Sigmoid colon (tissue), 4 donors: ENCODE results near the gene BIN1.

Source experiments
- EP300 ChIP-seq, 4 donors: sonication (generic); formaldehyde crosslinking; IDR thresholded peaks; one replicate each; pipeline ENCODE4 v1.6.1; 2017; ENCODE audit warnings: antibody characterized with exemption in 4 of 4
- POLR2A ChIP-seq, 2 donors: fragments of 450-650 bp; IDR thresholded peaks; one replicate each; pipeline ENCODE4 v1.6.1; 2016; ENCODE audit warnings: antibody characterized with exemption in 2 of 2, mild to moderate bottlenecking in 2 of 2, moderate library complexity in 2 of 2
- POLR2AphosphoS5 ChIP-seq, 4 donors: sonication (generic); formaldehyde crosslinking; IDR thresholded peaks; one replicate each; pipeline ENCODE4 v1.6.1; 2017; ENCODE audit warnings: antibody characterized with exemption in 4 of 4
- TF ChIP-seq, protein P1 (sequence below), 4 experiments: fragments of 450-650 bp in 3 of 4; fragments of 200-600 bp in 1 of 4; IDR thresholded peaks; one replicate each; pipeline ENCODE4 v1.5.1; 2016 to 2019; ENCODE audit warnings: antibody characterized with exemption in 4 of 4, mild to moderate bottlenecking in 3 of 4, moderate library complexity in 2 of 4

DNA sequence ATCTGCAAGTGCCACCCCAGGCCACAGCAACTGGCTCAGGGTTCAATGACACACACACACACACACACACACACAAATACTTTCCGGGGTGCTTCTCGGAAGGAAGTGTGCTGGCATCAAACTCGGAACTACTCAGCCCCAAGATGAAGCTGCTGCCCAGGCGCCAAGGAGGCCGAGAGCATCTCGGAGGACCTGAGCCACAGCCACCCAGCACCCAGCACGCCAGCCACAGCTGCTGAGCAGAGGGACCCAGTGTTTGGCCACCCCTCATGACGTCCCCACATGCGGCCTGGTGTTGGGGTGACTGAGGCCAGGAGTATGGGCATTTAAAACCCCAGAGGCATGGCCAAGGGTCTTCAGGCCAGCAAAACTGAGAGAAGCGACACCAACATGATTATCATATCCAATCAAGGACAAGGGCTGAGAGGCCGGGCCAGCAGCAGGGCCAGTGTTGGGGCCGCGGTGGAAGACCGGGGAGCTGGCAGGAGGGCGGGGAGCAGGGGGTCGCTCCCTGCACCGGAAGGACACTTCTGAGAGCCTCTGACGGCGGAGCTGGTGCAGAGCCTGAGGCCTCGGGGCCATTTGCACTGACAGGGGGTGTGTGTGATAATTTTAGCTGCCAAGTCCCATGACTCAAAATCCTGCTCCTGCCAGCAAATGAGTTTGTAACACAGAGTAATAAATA, 61.8 kb downstream of the BIN1 start:
- TF ChIP-seq EP300 (IDR thresholded peaks at IDR 0.05) (no peak), POLR2A (IDR thresholded peaks at IDR 0.05) (no peak), POLR2AphosphoS5 (IDR thresholded peaks at IDR 0.05) (no peak)
- TF ChIP-seq, protein P1, sequence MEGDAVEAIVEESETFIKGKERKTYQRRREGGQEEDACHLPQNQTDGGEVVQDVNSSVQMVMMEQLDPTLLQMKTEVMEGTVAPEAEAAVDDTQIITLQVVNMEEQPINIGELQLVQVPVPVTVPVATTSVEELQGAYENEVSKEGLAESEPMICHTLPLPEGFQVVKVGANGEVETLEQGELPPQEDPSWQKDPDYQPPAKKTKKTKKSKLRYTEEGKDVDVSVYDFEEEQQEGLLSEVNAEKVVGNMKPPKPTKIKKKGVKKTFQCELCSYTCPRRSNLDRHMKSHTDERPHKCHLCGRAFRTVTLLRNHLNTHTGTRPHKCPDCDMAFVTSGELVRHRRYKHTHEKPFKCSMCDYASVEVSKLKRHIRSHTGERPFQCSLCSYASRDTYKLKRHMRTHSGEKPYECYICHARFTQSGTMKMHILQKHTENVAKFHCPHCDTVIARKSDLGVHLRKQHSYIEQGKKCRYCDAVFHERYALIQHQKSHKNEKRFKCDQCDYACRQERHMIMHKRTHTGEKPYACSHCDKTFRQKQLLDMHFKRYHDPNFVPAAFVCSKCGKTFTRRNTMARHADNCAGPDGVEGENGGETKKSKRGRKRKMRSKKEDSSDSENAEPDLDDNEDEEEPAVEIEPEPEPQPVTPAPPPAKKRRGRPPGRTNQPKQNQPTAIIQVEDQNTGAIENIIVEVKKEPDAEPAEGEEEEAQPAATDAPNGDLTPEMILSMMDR (IDR thresholded peaks at IDR 0.05), result no peak
